Activated CD4-positive, alpha-beta T cell treated with anti-CD3 and anti-CD28 coated beads for 36 hours (primary cell): ENCODE measurements around the gene DIPK1A. TPM values are rescaled to one million over a fixed set of nuclear protein-coding genes. Genes with fewer than 3 reads are reported as not detected.

Experiments used
- ATAC-seq: fragments of 200-7000 bp; cut with Tn5 transposase; one replicate; pipeline ENCODE4 v1.10.0; 2021; ENCODE audit warnings: mild to moderate bottlenecking, moderate library complexity
- CTCF ChIA-PET: fragments of 350-600 bp; sonication (Branson Sonifier 250); formaldehyde crosslinking; loops from one replicate; lab custom pipeline; 2021; ENCODE audit warnings: antibody characterized with exemption; lab: Charles Lee
- POLR2A ChIA-PET: fragments of 350-600 bp; sonication (Branson Sonifier 250); formaldehyde crosslinking; loops from one replicate; lab custom pipeline; 2021; ENCODE audit warnings: antibody characterized with exemption, inconsistent platforms; lab: Charles Lee
- DNase-seq: peaks from one replicate; pipeline ENCODE4 v3.0.0-alpha.2; 2020
- H3K27ac Mint-ChIP-seq: one replicate; pipeline ENCODE4 v1.8.0; 2021; ENCODE audit warnings: mixed read lengths
- H3K27me3 Mint-ChIP-seq: one replicate; pipeline ENCODE4 v1.8.0; 2021; ENCODE audit warnings: mixed read lengths
- H3K36me3 Mint-ChIP-seq: one replicate; pipeline ENCODE4 v1.8.0; 2021; ENCODE audit warnings: low read depth, mixed read lengths
- H3K4me1 Mint-ChIP-seq: one replicate; pipeline ENCODE4 v1.8.0; 2021; ENCODE audit warnings: mixed read lengths
- H3K4me3 Mint-ChIP-seq: one replicate; pipeline ENCODE4 v1.8.0; 2021; ENCODE audit warnings: mild to moderate bottlenecking, moderate library complexity, mixed read lengths
- H3K9me3 Mint-ChIP-seq: one replicate; pipeline ENCODE4 v1.8.0; 2021; ENCODE audit warnings: low read depth, mixed read lengths
- intact Hi-C, 2 experiments: fragments of 100-400 bp; cut with DNase I in 1 of 2; cut with micrococcal nuclease in 1 of 2; formaldehyde crosslinking; loops; one replicate each; pipeline versions ENCODE4 v1.14.2 to v1.15.1; 2022 to 2024; cut with DNase I, micrococcal nuclease
- total RNA-seq, 2 experiments: library from RNA; stranded (reverse); gene quantifications; one replicate each; pipeline ENCODE4 v1.2.3, GENCODE V29; 2021

Gene DIPK1A
- total RNA-seq, 2 experiments from 2014 or later: 6.1 to 6.5 TPM

DNA sequence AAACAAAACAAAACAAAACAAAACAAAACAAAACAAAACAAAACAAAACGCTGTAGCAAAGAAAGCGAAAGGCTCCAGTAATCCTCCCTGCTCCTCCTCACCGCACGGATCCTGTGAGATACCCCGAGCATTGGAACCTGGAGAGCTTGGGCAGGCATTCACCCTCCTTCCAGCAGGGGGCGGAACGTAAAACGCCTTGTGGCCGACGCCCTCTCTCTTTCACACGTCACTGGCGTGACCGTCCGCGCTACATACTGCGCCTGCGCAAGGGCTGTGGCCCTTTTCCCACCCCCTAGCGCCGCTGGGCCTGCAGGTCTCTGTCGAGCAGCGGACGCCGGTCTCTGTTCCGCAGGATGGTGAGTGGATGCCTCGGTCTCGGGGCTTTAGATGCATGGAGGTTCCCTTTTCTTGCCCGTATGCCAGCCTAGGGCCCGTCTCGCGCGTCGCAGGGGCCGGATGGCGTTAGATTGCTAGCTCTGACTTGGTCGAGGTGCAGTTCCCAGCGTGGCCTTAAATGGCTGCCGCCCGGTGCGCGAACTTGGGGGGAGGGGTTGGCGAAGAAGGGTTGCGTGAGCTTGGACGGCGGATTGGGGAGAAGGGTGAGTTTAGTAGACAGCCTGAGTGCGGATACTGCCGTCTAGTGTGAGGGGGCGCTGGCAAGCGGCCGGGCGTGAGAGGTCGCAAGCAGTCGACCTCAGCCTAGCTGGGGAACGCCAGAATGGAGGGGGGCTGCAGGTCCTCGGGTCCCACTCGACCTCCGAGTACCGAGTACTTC is 129.3 kb downstream of the DIPK1A start, which contains the start of gene RPL5:
Gene RPL5, plus strand, starts transcription at position 279 of the 775 bp plus-strand sequence. Its CDS starts 75 bp downstream, at position 354.
- DNase-seq (peak; percentile 98), ATAC-seq (peak; percentile 88)
- peak within 1 kb of the TSS; percentile 84 for H3K4me3 Mint-ChIP-seq
- intact Hi-C loops: loop anchor here (1.0 to 10.0 kb wide), 18 partner anchors 47 to 1585 kb away; partner anchors contain the start of genes DR1 (in 2 of the 2), ABCD3 (in 1 of the 2), BTBD8 (in 1 of the 2) and CDC7 (in 1 of the 2)
- peaks cover 52% of the 10 kb centered on the region for H3K36me3 Mint-ChIP-seq
- H3K4me1 Mint-ChIP-seq: peaks cover 35% of the 10 kb centered on the region
- no peaks in the 10 kb centered on the region for H3K27me3 Mint-ChIP-seq
- H3K27ac Mint-ChIP-seq: peak within 1 kb of the TSS; percentile 95
- H3K9me3 Mint-ChIP-seq: no peaks in the 10 kb centered on the region
- POLR2A ChIA-PET: interaction anchor here (0.5 to 1.2 kb wide), 8 partner anchors 11 to 1246 kb away, joined by 3 to 4 read pairs (median 3); partner anchors contain the start of genes EVI5 and MTF2
- CTCF ChIA-PET: interaction anchor here (0.6 to 2.9 kb wide), 26 partner anchors 11 to 848 kb away, joined by 3 to 26 read pairs (median 4); no protein-coding TSS in a partner anchor

- H3K36me3 Mint-ChIP-seq: peaks cover 46% of the 10 kb centered on the region
- no peak for ATAC-seq
- POLR2A ChIA-PET: interaction anchor here (0.5 to 1.2 kb wide), 6 partner anchors 129 to 1246 kb away, joined by 3 to 4 read pairs (median 3); partner anchors contain the start of gene MTF2
- CTCF ChIA-PET: interaction anchor here (0.6 to 2.9 kb wide), 20 partner anchors 10 to 750 kb away, joined by 3 to 26 read pairs (median 4); no protein-coding TSS in a partner anchor
- intact Hi-C loops: loop anchor here (5.0 to 10.0 kb wide), 11 partner anchors 79 to 1586 kb away; partner anchors contain the start of genes ABCD3 (in 1 of the 2), BTBD8 (in 1 of the 2), CDC7 (in 1 of the 2) and DNTTIP2 (in 1 of the 2)
- H3K9me3 Mint-ChIP-seq: no peaks in the 10 kb centered on the region
- H3K4me1 Mint-ChIP-seq: peaks cover 29% of the 10 kb centered on the region
- peak overlapping the region; percentile 58 for H3K27ac Mint-ChIP-seq
- H3K27me3 Mint-ChIP-seq: no peaks in the 10 kb centered on the region
- no peak for DNase-seq
- H3K4me3 Mint-ChIP-seq: peak overlapping the region; percentile 84
Measured at GRCh38 chr1:92831368-92831761, 129.9 kb downstream of the DIPK1A start.

DNA sequence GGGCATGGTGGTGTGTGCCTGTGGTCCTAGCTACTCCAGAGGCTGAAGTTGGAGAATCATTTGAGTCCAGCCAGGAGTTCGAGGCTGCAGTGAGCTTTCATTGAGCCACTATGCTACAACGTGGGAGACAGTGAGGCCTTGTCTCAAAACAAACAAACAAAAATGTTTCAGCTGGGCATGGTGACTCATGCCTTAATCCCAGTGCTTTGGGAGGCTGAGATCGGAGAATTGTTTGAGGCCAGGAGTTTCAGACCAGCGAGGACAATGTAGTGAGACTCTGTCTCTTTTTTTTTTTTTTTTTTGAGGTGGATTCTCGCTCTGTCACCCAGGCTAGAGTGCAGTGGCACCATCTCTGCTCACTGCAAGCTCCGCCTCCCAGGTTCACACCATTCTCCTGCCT is 134.5 kb downstream of the DIPK1A start:
- ATAC-seq: no peak
- Mint-ChIP-seq H3K27ac (no peak overlapping the region), H3K27me3 (no peaks in the 10 kb centered on the region), H3K4me1 (no peaks in the 10 kb centered on the region), H3K36me3 (peaks cover under 1% of the 10 kb centered on the region), H3K9me3 (no peaks in the 10 kb centered on the region), H3K4me3 (no peak overlapping the region)
- POLR2A ChIA-PET: no interaction called here
- CTCF ChIA-PET: interaction anchor here (1.0 kb wide), 1 partner anchor 10 kb away, joined by 3 read pairs; no protein-coding TSS in a partner anchor
- intact Hi-C loops: no loop called here
- no peak for DNase-seq

DNA sequence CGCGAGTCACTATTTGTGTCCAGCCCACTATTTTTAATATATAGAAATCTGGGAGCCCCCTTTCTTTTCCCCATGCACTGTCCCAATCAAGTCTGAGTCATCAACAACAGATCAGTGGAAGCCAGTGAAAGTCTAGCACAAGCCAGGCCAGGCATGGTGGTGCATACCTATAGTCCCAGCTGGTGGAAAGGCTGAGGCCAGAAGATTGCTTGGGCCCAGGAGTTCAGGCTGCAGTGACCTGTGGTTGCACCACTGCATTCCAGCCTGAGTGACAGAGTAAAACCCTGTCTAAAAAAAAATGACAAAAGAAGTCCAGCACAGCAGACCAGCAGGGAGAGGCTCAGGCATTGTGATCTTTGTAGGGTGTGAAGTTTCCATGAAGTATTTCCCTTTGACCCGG is 138.4 kb downstream of the DIPK1A start:
- POLR2A ChIA-PET: no interaction called here
- H3K27ac Mint-ChIP-seq: no peak overlapping the region
- ATAC-seq (no peak), DNase-seq (no peak)
- no peaks in the 10 kb centered on the region for H3K4me1 Mint-ChIP-seq
- no peaks in the 10 kb centered on the region for H3K36me3 Mint-ChIP-seq
- intact Hi-C loops: no loop called here
- H3K9me3 Mint-ChIP-seq: no peaks in the 10 kb centered on the region
- no peak overlapping the region for H3K4me3 Mint-ChIP-seq
- peaks cover 6% of the 10 kb centered on the region for H3K27me3 Mint-ChIP-seq
- CTCF ChIA-PET: no interaction called here

DNA sequence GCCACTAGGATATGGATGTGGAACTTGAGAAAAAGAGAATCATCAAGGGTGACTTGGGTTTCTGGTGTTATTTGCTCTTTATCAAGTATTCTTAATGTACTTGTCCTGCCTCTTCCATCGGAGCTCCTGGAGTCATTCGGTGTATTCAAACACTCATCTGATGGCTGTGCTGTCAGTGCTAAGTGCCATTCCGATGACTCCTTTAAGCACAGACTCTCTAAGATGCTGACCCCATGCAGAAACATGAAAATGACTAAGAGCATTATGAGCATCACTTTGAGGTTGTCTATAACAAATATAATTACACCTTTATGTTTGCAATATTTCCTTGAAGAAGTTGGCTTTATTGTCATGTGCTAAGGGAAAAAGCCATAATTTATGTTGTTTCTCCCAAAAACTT is 140.7 kb downstream of the DIPK1A start:
- ChIA-PET CTCF (interaction anchor here (0.5 to 1.1 kb wide), 4 partner anchors 11 to 1579 kb away, joined by 3 to 5 read pairs (median 3); partner anchors contain the start of gene RPL5), POLR2A (no interaction called here)
- H3K36me3 Mint-ChIP-seq: no peaks in the 10 kb centered on the region
- H3K27me3 Mint-ChIP-seq: peaks cover 9% of the 10 kb centered on the region
- intact Hi-C loops: no loop called here
- no peaks in the 10 kb centered on the region for H3K9me3 Mint-ChIP-seq
- no peak for DNase-seq
- no peaks in the 10 kb centered on the region for H3K4me1 Mint-ChIP-seq
- H3K27ac Mint-ChIP-seq: no peak overlapping the region
- no peak overlapping the region for H3K4me3 Mint-ChIP-seq
- no peak for ATAC-seq

DNA sequence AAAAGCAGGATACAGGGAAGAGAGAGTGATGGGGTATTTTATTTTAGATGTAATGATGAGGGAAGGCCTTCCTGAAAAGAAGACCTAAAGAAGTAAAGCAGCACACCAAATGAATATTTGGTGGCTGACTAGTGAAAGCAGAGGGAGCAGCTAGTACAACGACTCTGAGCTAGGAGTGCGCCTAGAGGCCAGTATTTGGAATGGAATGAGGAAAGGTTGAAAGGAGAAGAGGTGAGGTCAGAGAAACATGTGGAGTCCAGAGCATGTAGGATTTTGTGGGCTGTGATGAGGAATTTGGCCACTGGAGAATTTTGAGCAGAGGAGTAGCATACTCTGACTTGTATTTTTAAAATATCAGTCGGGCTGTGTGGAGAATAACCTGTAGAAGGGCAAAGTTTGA is 141.2 kb downstream of the DIPK1A start:
- POLR2A ChIA-PET: no interaction called here
- intact Hi-C loops: no loop called here

DNA sequence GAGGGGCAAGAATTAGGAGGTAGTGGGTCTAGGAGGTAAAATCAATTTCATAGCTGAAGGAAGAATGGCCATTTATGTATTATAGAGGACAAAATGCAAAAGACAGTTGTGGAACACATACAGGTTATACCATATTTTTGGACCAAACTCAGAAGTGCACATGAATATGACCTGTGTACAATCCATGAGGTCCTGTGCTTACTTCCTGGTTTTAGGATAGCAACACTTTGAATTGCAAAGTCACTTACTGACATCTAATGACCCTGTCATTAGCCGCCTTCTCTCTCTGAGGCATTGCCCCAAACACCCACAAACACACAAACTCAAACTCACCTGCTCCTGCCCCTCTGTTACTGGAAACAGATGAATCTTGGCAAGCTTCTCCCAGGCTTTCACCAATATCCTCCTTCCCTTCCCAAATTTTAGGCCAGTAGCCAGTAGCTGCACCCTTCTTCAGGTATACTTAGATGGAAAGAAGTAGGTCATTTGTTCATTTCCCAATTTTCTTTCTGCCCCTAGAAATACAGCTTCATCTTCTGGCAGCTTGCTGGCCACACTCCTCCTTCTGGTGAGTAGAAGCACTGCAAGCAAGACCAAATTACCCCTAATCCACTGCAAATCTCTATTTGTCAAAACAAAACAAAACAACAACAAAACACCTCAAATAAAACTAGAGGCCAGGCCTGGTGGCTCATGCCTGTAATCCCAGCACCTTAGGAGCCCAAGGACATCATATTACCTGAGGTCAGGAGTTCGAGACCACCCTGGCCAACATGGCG is 143.1 kb downstream of the DIPK1A start:
- POLR2A ChIA-PET: no interaction called here
- intact Hi-C loops: loop anchor here (1.0 to 5.0 kb wide), 2 partner anchors 69 to 821 kb away; no protein-coding TSS in a partner anchor
- CTCF ChIA-PET: interaction anchor here (0.5 to 4.3 kb wide), 33 partner anchors 8 to 846 kb away, joined by 3 to 61 read pairs (median 3); partner anchors contain the start of genes EVI5 and RPL5
- H3K36me3 Mint-ChIP-seq: no peaks in the 10 kb centered on the region
- no peaks in the 10 kb centered on the region for H3K9me3 Mint-ChIP-seq
- DNase-seq (peak; percentile 33), ATAC-seq (no peak)
- no peak overlapping the region for H3K4me3 Mint-ChIP-seq
- peaks cover 9% of the 10 kb centered on the region for H3K27me3 Mint-ChIP-seq
- no peak overlapping the region for H3K27ac Mint-ChIP-seq
- H3K4me1 Mint-ChIP-seq: no peaks in the 10 kb centered on the region

More for the DNA sequence above, 141.2 kb downstream of the DIPK1A start:
- no peaks in the 10 kb centered on the region for H3K9me3 Mint-ChIP-seq
- H3K36me3 Mint-ChIP-seq: no peaks in the 10 kb centered on the region
- no peak for DNase-seq
- no peaks in the 10 kb centered on the region for H3K4me1 Mint-ChIP-seq
- no peak for ATAC-seq
- CTCF ChIA-PET: interaction anchor here (1.0 to 4.3 kb wide), 3 partner anchors 69 to 72 kb away, joined by 3 to 61 read pairs (median 3); no protein-coding TSS in a partner anchor
- H3K27me3 Mint-ChIP-seq: peaks cover 9% of the 10 kb centered on the region
- H3K4me3 Mint-ChIP-seq: no peak overlapping the region
- no peak overlapping the region for H3K27ac Mint-ChIP-seq

DNA sequence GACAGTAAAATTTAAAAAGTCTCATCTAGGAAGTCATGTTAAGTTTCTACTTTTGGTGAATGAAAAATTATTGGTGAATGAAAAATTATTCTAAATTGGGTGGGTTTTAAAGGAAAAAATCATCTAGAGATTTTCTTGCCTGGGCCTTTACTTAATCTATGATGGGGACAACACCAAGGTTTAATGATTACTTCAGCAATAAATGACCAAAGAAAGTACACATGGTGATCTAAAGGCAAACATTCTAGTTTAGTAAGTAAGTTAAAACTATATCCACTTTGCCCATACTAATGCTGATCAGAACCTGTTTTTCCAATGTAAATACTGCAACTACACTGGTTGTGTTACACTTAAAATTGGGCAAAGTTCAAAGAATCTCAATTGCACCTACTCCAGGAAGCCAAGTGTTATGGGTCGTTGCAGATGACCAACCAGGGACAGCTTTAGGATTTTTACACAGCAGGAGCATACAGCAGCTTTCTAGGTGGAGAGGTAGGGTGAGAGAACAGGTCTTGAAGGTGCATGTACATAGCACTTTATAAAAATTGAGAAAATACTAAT is 144.0 kb downstream of the DIPK1A start:
- Mint-ChIP-seq H3K4me3 (no peak overlapping the region), H3K27ac (no peak overlapping the region), H3K27me3 (peaks cover 9% of the 10 kb centered on the region), H3K36me3 (no peaks in the 10 kb centered on the region), H3K9me3 (no peaks in the 10 kb centered on the region), H3K4me1 (no peaks in the 10 kb centered on the region)
- ChIA-PET POLR2A (no interaction called here), CTCF (interaction anchor here (0.6 to 4.3 kb wide), 8 partner anchors 8 to 820 kb away, joined by 3 to 61 read pairs (median 4); partner anchors contain the start of gene RPL5)
- ATAC-seq (no peak), DNase-seq (no peak)
- intact Hi-C loops: loop anchor here (5.0 kb wide), 1 partner anchor 820 kb away; no protein-coding TSS in a partner anchor

DNA sequence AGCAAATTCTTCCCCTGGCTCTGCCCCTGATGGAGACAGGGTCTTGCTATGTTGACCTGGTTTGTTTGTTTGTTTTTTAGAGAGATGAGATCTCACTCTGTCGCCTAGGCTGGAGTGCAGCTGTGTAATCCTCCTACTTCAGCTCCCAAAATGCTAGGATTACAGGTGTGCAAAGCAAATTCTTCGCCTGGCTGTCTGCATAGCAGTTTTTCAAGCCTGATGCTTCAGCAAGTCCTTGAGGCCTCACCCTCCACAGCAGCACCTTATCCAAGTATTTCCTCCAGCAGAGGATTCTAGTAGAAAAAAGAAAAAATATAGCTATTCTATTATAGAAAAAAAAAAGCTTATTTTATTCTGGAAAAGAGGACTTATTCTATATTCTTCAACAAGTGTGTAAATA is 144.5 kb downstream of the DIPK1A start:
- POLR2A ChIA-PET: no interaction called here

DNA sequence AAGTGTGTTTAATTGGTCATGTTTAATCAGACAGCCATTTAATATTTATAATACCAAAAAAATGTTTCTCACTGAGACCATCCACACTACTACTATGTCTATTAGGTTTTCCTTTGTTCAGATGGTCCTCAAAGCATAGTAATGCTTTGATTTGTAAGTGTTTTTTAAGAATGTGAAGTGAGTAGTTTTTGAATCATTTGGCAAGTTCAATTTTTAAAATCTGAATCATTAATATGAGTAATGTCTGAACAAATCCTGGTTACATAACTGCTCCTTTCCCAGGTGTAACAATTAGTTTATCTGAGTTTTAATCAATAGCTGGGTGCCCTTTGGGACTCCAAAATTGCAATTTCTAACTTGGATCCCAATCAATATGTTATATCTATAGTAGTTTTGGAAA is 152.9 kb downstream of the DIPK1A start:
- Mint-ChIP-seq H3K36me3 (no peaks in the 10 kb centered on the region), H3K4me3 (no peak overlapping the region), H3K27me3 (peaks cover 1% of the 10 kb centered on the region), H3K4me1 (no peaks in the 10 kb centered on the region), H3K9me3 (no peaks in the 10 kb centered on the region), H3K27ac (no peak overlapping the region)
- intact Hi-C loops: no loop called here
- no peak for DNase-seq
- CTCF ChIA-PET: no interaction called here
- POLR2A ChIA-PET: no interaction called here
- no peak for ATAC-seq

More for the DNA sequence above, 144.5 kb downstream of the DIPK1A start:
- ATAC-seq: no peak
- Mint-ChIP-seq H3K9me3 (no peaks in the 10 kb centered on the region), H3K27ac (no peak overlapping the region), H3K27me3 (peaks cover 9% of the 10 kb centered on the region), H3K36me3 (no peaks in the 10 kb centered on the region), H3K4me3 (no peak overlapping the region), H3K4me1 (no peaks in the 10 kb centered on the region)
- CTCF ChIA-PET: interaction anchor here (0.9 to 4.3 kb wide), 5 partner anchors 12 to 820 kb away, joined by 3 to 61 read pairs (median 4); partner anchors contain the start of gene RPL5
- no peak for DNase-seq
- intact Hi-C loops: loop anchor here (5.0 kb wide), 1 partner anchor 819 kb away; no protein-coding TSS in a partner anchor
